Activated CD4-positive, alpha-beta T cell treated with anti-CD3 and anti-CD28 coated beads for 1 hour (primary cell): Measurements from ENCODE around the gene RBM23.

Source experiments
- DNase-seq: peaks from one replicate; pipeline ENCODE4 v3.0.0-alpha.2; 2020

The RBM23 gene

GRCh38 chr14:22884738-22885523, 34.0 kb downstream of the RBM23 start:
- DNase-seq, result no peak

GRCh38 chr14:22884076-22884737, 34.7 kb downstream of the RBM23 start:
- no peak for DNase-seq

GRCh38 chr14:22883173-22883976, 35.6 kb downstream of the RBM23 start, which contains the start of gene REM2:
Gene REM2, plus strand, starts transcription at chr14:22883222. Its CDS starts 66 bp downstream, at chr14:22883288.
- DNase-seq, result no peak

- no peak for DNase-seq
Measured at GRCh38 chr14:22882529-22883172, 36.3 kb downstream of the RBM23 start.

GRCh38 chr14:22882064-22882463, 36.9 kb downstream of the RBM23 start:
- no peak for DNase-seq

- DNase-seq, result no peak
Measured at GRCh38 chr14:22878271-22879246, 40.4 kb downstream of the RBM23 start.

- no peak for DNase-seq
Measured at GRCh38 chr14:22877000-22877501, 41.9 kb downstream of the RBM23 start.

- no peak for DNase-seq
Measured at GRCh38 chr14:22875748-22876319, 43.1 kb downstream of the RBM23 start.

- DNase-seq, result no peak
Measured at GRCh38 chr14:22875003-22875747, 43.8 kb downstream of the RBM23 start.

GRCh38 chr14:22872833-22873520, 46.0 kb downstream of the RBM23 start:
- DNase-seq, result no peak

- DNase-seq, result peak; percentile 58
Measured at GRCh38 chr14:22872033-22872832, 46.7 kb downstream of the RBM23 start.

GRCh38 chr14:22871224-22872032, 47.5 kb downstream of the RBM23 start, which contains the start of gene LRP10:
Gene LRP10, plus strand, starts transcription at chr14:22871740. Its CDS starts 564 bp downstream, at chr14:22872304.
- DNase-seq, result peak; percentile 66

GRCh38 chr14:22870811-22871223, 48.1 kb downstream of the RBM23 start:
- no peak for DNase-seq

- no peak for DNase-seq
Measured at GRCh38 chr14:22866874-22867273, 52.1 kb downstream of the RBM23 start.

- no peak for DNase-seq
Measured at GRCh38 chr14:22865424-22866405, 53.2 kb downstream of the RBM23 start.

- no peak for DNase-seq
Measured at GRCh38 chr14:22864979-22865378, 54.0 kb downstream of the RBM23 start.
